ENCODE data around the gene CNGA3.

GRCh38 chr2:98301469-98301868 is 44.8 kb upstream of the CNGA3 start:
- TF ChIP-seq CTCF (conservative IDR thresholded peaks at IDR 0.05 in 1 of 2, IDR thresholded peaks at IDR 0.05 in 1 of 2; ENCODE audit: low read depth in 1 of 2, low read length in 2 of 2) (no peak), EZH2 (IDR thresholded peaks at IDR 0.05; ENCODE audit: low read length, missing control alignments) (no peak)

Data from fibroblast of lung (primary cell).